K562 (cell line): ENCODE results near the gene NUP98. TPM values are rescaled to one million over a fixed set of nuclear protein-coding genes. Genes with fewer than 3 reads are reported as not detected.

Source experiments
- CC2D1A ChIP-seq: fragments of 450-650 bp; IDR thresholded peaks from 2 replicates; pipeline ENCODE4 v1.6.1; 2017; ENCODE audit warnings: mild to moderate bottlenecking
- CGGBP1 ChIP-seq: fragments of 250-450 bp; sonication (Bioruptor Pico); IDR thresholded peaks from 2 replicates; pipeline ENCODE4 v1.9.0; 2021; ENCODE audit warnings: mild to moderate bottlenecking
- CREB5 ChIP-seq: fragments of 250-450 bp; sonication (Bioruptor Pico); IDR thresholded peaks from 2 replicates; pipeline ENCODE4 v1.5.0; 2020; ENCODE audit warnings: mild to moderate bottlenecking
- E4F1 ChIP-seq: fragments of 250-450 bp; sonication (Bioruptor Pico); IDR thresholded peaks from 2 replicates; pipeline ENCODE4 v1.5.0; 2021; ENCODE audit warnings: mild to moderate bottlenecking, borderline replicate concordance
- PURB ChIP-seq: sonication (generic); formaldehyde crosslinking; IDR thresholded peaks from 2 replicates; pipeline ENCODE4 v1.9.0; 2021; ENCODE audit warnings: low read depth, mild to moderate bottlenecking, missing genetic modification reagents
- RBM14 ChIP-seq: fragments of 200-400 bp; formaldehyde crosslinking; IDR thresholded peaks from 2 replicates; pipeline ENCODE4 v1.6.1; 2018; ENCODE audit warnings: low read depth, mild to moderate bottlenecking, low read length, moderate library complexity, borderline replicate concordance; ENCODE audit not compliant: insufficient read depth
- SFPQ ChIP-seq: fragments of 200-400 bp; formaldehyde crosslinking; IDR thresholded peaks from 2 replicates; pipeline ENCODE4 v1.6.1; 2017; ENCODE audit warnings: mild to moderate bottlenecking, low read depth, low read length, moderate library complexity
- THAP7 ChIP-seq: fragments of 250-450 bp; sonication (Bioruptor Pico); IDR thresholded peaks from 2 replicates; pipeline ENCODE4 v1.5.0; 2021
- U2AF1 ChIP-seq: fragments of 200-400 bp; formaldehyde crosslinking; optimal IDR thresholded peaks from 2 replicates; pipeline ENCODE3; 2017; ENCODE audit warnings: mild to moderate bottlenecking, low read depth, low read length, moderate library complexity
- USF1 ChIP-seq: sonication (generic); formaldehyde crosslinking; IDR thresholded peaks from 2 replicates; pipeline ENCODE4 v1.9.0; 2022; ENCODE audit warnings: mild to moderate bottlenecking, missing genetic modification reagents
- ZBTB5 ChIP-seq: fragments of 450-650 bp; IDR thresholded peaks from 2 replicates; pipeline ENCODE4 v1.6.1; 2017; ENCODE audit warnings: antibody characterized with exemption
- polyA plus RNA-seq, 8 experiments: library from polyadenylated mRNA; depleted of rRNA in 4 of 8; stranded (reverse) in 5 of 8; unstranded in 3 of 8; fragments of >200 nt; fragmentation: Nextera tagmentation in 2 of 8; fragmentation: Illumina TruSeq in 1 of 8; extraction: Ambion mirVana in 2 of 8; extraction: Trizol in 1 of 8; gene quantifications; 2 replicates each; pipeline versions ENCODE4 v1.2.1 to v1.2.3, GENCODE V29; 2011 to 2014; ENCODE audit warnings: inconsistent platforms in 1 of 8, missing spikeins in 1 of 8
- total RNA-seq, 7 experiments: library from RNA; depleted of rRNA in 6 of 7; stranded (reverse); fragments of >200 nt in 6 of 7; fragmentation: Illumina TruSeq in 2 of 7; extraction: Trizol in 2 of 7; gene quantifications; 2 replicates each; pipeline versions ENCODE4 v1.2.1 to v1.2.3, GENCODE V29; 2011 to 2021; ENCODE audit warnings: low replicate concordance in 1 of 7

NUP98 gene
- total and polyA plus RNA-seq, 9 of the 15 experiments (the other 6 are each of a cell fraction or from before 2014, with no cell fraction given) = 45.1 to 196 (median 130) TPM

- no peak for TF ChIP-seq CREB5 (CRISPR knock-in tag)
- no peak for TF ChIP-seq CC2D1A
- TF ChIP-seq ZBTB5 = no peak
- no peak for TF ChIP-seq PURB (CRISPR knock-in tag)
- no peak for TF ChIP-seq U2AF1
- TF ChIP-seq RBM14 = no peak
- no peak for TF ChIP-seq SFPQ
- TF ChIP-seq USF1 (CRISPR knock-in tag) = no peak
- TF ChIP-seq CGGBP1 (CRISPR knock-in tag) = no peak
- no peak for TF ChIP-seq E4F1
- TF ChIP-seq THAP7 (CRISPR knock-in tag) = no peak
Observed at GRCh38 chr11:3795131-3796001, 2.0 kb downstream of the NUP98 start (continued).
